HG03139 (cell line): Measurements from ENCODE around the gene MDC1.
A peak's percentile ranks its signal among the peaks of the same experiment; 100 is the strongest.
"Not testable (repeated sequence)": the region's sequence is repeated elsewhere in the genome, so short reads cannot be mapped to it uniquely, and the experiment has no call there.

Experiments
- ATAC-seq: cut with Tn5 transposase; IDR thresholded peaks from one replicate; pipeline ENCODE4 v1.9.1; 2021; ENCODE audit not compliant: unreplicated experiment

The MDC1 gene

DNA sequence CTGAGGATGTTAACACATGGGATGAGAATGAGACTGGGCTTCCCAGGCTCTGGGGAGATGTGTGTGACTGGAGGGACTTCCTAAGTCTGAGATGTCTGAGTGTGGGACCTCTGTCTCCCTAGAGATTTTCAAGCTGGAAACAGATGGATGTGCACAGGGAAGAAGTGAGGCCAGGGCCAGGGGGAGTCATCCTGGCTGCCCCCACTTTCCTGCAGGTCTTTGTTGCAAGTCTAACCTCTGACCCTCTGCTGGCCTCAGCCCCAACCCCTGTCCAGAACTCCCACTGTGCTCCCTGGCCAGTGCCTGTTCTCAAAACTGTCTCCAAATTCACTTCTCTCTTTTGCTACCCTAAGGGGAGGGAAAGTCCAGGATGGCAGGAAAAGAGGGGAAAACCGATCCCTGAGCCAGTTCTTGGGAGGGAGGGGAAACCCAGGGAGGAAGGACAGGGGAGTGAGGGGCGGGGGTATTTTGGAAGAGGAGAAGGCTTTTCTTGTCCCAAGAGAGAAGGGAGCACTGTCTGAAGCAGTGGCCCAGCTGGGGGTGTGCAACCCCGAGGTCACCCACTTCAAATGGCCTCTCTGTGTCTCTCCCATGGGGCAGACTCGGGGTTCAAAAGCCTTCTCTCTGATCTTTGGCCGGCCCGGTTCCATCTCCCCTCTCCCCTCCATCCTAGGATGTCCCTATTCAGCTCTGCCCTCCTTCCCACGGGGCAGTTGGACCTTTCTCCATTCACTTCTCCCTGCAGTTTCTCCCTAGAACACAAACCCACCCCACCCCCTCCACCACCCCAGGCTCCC, 33.7 kb downstream of the MDC1 start:
- ATAC-seq: no peak

DNA sequence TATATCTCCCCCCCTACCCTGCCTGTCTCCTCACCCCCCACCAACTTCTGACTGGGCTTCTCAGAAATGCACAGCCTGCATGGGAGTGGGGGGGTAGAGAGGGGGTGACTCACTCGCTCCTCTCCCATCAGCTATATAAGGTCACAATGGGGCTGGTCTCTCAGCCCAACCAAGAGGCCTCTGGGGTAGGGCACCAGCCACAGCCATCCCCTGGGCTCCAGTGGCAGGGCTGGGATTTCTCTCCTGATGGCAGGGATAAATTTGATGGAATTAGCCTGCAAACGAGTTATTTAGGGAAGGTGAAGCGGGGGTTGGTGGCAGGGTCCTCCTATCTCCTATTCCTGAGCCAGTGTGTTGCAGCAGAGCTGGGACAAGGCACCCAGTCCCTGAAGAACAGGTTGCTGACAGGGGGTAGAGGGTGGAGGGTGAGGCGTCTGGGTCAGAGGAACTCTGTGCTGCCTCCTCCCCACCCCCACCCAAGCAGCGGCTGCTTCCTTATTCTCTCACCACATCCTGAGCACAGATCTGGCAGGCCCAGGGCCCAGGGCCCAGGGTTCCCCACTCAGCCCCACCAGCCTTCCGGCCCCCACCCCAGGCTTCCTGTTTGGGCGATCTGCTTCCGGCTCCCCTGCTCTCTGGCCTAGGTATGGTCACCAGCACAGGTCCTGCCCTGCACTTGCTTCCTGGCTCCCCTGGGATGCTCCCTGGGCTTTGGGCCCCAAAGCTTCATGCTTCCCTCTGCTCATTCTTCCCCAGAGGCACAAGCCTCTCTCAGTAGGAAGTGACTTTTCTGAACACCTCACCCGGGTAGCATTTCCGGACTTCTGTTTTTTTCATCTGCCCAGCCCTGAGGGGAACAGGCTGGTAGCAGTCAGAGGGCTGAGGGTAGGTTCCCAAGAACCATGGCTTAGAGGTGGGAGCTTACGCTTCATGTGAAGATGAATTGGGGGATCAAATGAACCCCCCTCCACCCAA, 34.7 kb downstream of the MDC1 start:
- peak; percentile 35 for ATAC-seq

DNA sequence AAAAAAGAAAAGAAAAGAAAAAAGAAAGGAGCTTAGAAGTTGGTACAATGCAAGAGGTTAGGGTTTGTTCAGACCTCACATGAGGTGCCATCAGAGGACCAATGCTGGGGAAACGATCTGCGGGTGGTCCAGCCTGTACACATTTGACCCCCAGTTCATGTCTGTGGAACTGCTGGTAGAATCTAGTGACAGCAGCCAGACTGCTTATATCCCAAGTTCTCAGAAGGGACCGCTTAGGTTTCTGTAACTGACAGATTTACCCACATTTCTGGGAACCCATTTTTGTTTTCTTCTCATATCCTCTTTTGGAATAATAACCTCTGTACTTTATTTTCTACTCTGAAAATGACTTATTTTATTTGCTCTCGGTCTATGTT, 35.3 kb downstream of the MDC1 start:
- ATAC-seq: no peak

DNA sequence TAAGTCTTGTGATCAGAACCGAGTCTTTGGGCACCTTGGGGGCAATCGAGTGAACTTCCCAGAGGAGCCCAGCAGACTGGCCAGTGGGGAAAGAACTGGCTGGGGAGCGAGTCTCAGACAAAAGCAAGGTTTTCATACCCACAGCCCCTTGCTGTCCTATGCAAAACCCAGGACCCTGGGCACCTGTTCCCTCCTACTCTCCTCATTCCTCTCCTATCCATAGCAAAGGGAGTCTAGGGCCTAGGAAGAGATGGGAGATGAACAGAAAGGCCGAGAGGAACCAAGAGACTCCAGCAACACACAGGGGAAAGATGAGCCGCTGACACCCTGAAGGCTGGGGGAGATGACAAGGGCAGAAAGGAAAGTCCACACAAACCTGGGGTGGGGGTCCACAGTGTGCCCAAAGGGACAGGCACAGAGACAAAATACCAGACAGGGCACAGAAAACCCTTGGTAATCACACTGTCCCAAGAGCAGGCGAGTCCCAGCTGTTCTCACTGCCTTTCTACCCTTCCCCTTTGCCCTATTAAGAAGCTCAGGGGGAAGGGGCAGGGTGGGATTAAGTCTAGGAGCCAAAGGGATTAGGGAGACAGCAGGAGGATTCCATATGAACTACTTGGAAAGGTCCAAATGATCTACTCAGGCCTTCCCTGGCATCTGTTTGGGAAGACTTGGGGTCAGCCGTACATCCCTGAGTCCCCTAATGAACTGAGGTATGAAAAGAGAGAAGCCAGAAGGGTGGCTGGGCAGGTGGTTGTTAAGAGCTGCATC, 37.1 kb downstream of the MDC1 start:
- no peak for ATAC-seq

DNA sequence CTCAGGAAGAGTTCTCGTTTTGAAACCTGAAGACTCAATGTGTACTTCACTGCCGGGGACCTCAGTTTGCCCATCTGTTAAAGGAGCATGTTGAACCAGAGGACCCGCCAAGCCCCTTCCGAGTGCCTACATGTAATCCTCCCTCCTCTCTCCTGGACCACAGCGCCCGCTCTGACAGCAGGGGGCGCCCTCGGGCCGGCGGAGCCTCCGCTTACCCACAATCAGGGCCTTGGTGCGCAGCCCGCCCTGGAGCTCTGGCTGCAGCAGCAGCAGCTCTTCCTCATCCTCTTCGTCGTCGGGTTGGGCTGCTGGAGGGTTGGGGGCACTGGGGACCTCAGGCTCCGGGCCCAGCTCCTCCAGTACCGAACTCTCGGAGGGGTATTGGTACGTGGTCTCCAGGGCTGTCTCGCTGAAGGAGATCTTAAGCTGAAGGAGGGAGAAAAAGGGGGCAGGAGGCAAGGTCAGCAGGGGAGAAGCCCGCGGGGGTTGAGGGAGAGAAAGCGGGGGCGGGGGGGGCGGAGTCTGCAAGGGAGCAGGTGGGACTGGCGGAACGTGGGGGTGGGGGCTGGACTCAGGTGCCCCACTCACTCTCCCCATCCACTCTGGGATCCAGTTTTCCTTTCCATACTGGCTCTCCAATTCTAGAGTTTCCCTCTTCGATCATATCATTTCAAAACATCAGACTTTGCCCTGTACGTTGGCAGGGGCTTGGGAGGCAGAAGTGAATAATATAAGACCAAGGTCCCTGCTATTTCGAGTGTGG, 37.9 kb downstream of the MDC1 start:
- no peak for ATAC-seq

DNA sequence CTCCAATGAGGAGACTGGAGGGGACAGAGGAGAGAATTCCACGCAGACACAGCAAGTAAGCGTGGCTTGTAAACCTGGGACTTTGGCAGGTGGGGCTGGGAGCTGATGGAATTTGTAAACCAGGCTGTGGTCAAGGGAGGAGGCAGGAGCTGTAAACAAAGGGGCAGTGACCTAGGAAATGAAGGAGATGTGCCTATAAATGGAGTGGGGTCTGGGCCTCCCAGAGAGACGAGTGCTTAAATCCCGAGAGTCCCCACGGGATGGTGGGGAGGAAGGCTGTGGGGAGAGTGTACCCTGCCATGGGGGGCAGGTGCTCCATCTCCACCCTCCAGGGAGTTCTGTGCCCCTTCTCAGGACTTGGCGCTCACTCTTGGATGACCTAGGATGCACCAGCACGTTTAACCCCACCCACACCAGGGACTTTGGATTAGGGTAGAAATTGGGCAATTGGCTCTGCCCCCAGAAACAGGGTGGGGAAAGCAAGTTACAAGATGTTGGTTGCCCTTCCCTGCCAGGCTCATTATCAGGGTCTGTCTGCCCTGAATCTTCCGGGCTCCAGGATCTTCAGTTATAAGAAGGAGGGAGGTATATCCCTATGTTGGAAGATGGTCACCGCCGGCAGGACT, 40.3 kb downstream of the MDC1 start:
- no peak for ATAC-seq

DNA sequence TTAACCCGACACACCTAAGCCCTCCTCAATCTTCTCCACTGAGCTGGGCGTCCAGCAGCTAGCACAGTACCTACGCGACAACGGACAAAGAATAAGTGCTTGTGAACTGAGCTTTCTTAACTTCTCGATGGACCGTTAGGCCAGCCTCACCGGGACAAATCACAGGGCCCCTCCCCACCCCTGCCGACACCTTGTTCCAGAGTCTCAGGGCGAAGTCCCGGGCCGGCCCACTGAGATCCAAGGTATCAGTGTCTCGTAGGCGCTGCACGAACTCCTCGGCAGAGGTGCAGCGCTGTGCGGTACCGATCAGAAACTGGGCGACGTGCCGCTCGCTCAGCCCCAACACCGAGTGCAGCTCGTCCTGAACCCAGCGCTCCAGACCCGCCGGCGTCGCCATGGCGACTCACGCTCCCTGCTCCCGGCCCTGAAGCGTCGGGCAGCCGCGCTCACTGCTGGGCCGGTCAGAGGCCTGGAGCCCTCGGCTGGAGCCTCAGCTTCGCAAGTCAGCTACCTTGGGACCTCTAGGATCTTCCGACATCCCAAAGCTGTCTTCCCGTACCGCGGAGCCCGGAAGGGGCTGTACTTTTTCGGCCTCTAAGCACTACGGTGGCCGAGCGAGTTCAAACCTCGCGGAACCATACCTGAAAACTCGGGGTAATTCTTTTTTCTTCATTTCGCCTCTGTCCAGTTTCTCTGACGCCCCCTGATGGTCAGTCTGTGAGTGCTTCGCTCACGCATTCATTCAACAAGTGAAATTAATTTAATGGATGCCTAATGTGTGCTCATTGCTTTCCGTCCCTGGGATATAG, 44.4 kb downstream of the MDC1 start, which contains the start of gene DHX16:
Gene DHX16 (minus strand): TSS at position 562 of the 809 bp plus-strand sequence. CDS start 165 bp downstream, at position 397.
- peak; percentile 53 for ATAC-seq

DNA sequence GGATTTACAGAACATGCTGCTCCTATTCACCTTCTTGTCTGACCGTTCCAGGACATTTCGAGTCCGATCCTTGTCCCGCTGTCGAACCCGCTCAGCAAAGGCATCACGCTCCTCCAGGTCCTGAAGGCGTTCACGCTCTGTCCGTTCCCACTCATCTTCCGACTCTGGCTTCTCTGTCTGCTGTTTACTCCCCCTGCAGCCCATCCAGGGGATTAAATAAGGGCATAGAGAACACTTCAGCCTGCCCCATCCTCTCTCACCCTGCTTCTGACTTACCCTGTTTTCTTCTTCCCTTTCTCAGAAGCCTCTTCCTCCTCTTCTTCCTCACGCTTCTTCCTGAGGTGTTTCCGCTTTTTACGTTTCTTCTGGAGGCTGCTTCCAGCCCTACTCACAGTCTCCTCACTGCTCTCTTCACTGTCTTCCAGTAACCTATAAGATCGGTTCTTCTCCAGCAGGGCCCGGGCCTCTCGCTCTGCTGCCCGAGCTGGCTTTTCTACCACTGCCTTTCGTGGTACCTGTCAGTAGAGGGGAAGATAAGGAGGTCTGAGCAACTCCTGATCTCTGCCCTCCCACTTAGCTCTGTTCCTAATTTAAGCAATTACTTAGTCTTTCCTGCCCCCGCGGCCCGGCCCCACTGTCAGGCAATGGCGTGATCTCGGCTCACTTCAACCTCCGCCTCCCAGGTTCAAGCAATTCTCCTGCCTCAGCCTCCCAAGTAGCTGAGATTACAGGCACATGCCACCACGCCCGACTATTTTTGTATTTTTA, 46.1 kb downstream of the MDC1 start:
- ATAC-seq: no peak

DNA sequence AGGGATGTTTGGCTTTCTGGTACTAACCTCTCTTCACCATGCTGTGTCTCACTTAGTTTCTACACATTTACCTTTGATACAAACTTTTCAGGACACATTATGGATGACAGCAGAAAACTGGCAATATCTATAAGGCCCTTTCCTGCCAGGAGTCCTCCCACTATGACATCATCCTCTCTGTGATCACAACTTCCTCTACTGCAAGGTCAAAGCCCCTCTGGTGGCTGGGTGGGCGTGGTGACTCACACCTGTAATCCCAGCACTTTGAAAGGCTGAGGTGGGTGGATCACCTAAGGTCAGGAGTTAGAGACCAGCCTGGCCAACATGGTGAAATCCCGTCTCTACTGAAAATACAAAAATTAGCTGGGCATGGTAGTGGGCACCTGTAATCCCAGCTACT, 50.8 kb downstream of the MDC1 start:
- not testable (repeated sequence) for ATAC-seq

DNA sequence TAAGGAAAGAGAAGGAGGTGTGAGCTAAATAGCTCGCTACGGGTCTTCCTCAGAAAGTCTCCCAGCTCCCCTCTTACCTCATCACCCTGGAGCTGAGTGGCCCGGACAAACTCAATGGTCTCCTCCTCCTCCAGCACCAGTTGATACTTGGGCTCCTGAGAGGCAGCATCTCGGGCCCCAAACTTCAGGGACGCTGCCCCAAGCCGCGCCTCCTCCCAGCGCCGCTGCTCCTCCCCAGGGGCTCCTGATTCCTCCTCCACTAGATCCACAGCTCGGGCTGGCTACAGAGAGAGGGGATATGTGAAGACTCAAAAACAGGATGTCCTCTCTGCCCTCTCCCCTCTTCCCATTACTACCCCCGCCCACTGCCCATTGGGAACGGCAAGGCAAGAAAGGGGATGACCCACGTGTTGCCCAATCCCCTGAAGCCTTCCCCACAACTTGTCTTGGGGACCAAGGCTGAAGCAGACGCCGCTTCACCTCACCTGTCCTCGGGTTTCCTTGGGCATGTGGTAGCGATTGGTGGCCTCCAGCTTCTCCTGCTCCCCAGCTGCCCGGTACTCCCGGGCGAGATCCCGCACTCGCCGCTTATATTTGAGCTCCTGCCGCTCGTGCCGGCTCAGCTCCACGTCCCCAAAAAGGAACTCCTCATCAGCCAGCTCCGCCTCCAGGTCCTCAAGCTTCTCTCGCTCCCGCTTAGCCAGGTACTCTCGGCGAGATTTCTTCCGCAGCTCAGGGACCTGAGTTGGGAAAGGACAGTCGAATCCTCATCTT, 51.9 kb downstream of the MDC1 start:
- ATAC-seq: no peak

DNA sequence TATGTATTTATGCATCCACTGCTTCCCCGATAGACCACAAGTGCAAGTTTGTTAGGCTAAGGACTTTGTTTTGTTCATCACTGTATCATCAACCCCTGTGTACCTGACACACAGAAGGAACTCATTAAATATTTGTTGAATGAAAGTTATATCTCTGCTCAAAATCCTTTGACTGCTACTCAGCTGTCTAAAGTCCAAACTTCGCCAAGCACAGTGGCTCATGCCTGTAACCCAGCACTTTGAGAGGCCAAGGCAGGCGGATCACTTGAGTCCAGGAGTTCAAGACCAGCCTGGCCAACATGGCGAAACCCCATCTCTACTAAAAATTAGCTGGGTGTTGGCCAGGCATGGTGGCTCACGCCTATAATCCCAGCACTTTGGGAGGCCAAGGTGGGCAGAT, 59.2 kb downstream of the MDC1 start:
- ATAC-seq: not testable (repeated sequence)

DNA sequence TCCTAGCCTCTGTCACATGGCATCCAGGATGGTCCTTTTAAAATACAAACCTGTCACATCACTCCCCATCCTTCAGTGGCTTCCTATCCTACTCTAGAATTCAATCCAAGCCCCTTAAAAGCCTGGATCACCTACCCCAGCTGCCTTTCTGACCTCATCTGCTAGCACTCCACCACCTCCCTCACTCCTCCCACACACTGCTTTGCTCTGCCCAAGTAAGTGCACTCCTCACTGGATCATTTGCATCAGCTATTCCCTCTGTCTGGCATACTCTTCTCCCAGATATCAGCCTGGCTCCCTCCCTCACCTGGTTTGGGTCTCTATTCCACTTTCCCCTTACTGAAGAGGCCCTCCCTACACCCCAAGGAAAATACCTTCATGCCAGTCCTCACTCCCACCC, 59.6 kb downstream of the MDC1 start:
- no peak for ATAC-seq

DNA sequence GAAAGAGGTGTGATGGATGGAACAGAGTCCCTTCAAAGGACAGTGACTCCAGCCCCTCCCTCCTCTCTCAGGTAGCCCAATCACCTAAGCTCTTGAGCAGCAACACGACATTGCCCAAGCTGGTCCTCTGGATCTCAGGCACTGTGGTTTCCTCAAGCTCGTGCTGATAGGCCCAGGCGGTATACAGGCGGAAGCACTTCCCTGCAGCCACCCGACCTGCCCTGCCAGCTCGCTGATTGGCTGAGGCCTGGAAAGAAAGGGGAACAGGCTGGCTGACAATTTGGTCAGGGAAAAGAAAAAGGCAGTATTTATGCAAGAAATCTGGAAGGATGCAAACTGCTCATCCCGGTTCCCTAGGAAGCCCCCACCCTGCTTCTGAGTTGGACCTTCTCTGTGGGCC, 60.6 kb downstream of the MDC1 start:
- no peak for ATAC-seq

DNA sequence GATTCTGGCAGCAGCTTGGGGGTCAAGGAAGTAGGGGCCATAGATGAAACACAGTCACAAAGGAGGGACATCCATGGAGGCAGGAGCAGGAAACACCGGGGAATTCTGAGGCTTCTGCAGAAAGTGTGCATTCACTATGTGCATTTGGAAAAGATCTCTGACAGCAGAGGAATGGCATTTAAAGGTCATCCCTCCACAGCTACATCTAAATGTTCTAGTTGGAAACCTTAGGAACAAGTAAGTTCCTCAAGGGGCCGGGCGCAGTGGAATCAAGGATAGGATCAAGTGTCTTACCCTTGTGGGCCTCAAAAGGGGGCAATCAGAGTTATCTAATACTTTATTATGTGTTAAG, 61.4 kb downstream of the MDC1 start:
- ATAC-seq: no peak

DNA sequence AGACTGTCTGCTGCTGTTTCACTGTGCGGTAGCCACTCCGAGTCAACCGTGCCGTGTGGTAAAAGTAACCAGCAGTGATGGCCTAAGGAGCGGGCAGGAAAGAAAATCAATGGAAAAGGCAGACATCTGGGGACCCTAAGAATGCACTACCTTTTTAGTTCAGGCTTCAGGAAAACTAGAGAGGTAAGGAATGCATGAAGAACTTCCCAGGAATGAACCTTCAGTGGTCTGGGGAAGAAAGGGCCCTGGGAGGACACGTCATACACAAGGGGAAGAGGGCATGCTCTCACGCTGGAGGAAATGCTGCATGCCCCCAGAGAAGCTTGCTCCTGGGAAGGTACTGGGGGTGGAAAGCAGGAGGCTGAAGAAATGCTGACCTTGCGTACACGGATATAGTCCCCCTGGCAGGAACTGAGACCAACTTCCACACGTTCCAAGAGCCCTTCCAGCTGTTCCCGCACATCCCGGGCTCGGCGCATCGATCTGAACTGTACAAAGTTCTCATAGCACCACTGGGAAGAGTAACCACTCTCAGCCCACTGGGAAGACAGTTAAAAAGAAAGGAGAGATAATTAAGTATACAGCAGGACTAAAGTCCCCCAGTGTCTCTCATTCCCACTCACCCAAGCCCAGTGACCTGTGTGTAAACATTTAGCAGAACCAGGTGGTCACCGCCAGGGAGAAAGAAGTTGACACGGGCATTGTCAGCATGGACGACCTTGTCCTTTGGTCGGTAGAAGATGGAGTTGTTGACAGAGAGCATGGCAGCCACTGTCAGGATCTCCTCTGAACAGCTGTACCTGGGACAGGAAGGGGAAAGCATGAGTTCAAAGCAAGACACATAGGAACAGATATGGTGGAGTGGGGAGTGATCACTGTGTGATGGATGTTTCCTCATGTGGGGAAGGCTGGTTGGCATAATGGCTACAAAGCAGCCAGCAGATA, 62.0 kb downstream of the MDC1 start:
- ATAC-seq: no peak

DNA sequence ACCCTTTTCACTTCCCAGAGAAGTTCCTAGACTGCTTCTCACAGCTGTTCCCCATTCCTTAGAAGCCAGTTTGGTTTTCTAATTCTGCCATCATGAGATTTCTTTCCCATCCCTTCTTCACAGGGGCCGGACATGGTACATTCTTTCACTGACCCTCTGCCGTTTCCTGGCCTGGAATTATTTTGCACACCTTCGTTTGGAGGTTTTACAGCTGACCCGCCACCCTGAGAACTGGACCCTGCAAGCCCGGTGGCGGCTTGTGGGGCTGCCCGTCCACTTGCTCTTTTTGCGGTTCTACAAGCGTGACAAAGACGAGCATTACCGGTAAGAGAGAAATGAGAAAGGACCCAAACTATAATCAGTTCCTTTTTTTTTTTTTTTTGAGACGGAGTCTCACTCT, 65.9 kb downstream of the MDC1 start:
- no peak for ATAC-seq
